ENCODE data around the gene P3H1. TPM values are rescaled to one million over a fixed set of nuclear protein-coding genes. Genes with fewer than 3 reads are reported as not detected.
A peak's percentile ranks its signal among the peaks of the same experiment; 100 is the strongest.

P3H1 gene
- total RNA-seq, 4 donors from 2014 or later: 3.0 to 7.0 (median 5.6) TPM

- TF ChIP-seq CTCF (IDR thresholded peaks at IDR 0.05 in 4 of 5, conservative IDR thresholded peaks at IDR 0.05 in 1 of 5): no peak
- no peak for TF ChIP-seq POLR2A (IDR thresholded peaks at IDR 0.05)
- Histone ChIP-seq H3K36me3 (peaks cover 0 to 5% of the 10 kb centered on the region in 2 donors), H3K9me3 (no peaks in the 10 kb centered on the region), H3K4me1 (peaks cover 32 to 34% of the 10 kb centered on the region in 2 donors), H3K4me3 (peak overlapping the region; percentile 75 to 99 (median 91)), H3K27ac (peak overlapping the region in 2 of 4 donors; percentile 88 to 92), H3K27me3 (no peaks in the 10 kb centered on the region)
- intact Hi-C loops (cut with DNase I; ENCODE audit: low total_unique reads): loop anchor here (5.0 to 10.0 kb wide), 4 partner anchors 83 to 430 kb away; partner anchors contain the start of genes CFAP57, EBNA1BP2, FOXJ3 and PPIH
- in situ Hi-C loops (cut with MboI; ENCODE audit: low sequenced_read_pairs in 4 of 4): loop anchor here in 2 of 4 donors (10.0 to 25.0 kb wide), 3 partner anchors 80 to 428 kb away; partner anchors contain the start of genes FOXJ3 (in 1 of the 2) and YBX1 (in 1 of the 2)
- DNase-seq (no peak), ATAC-seq (no peak)
Measured at GRCh38 chr1:42765269-42765668, 1.6 kb downstream of the P3H1 start.

GRCh38 chr1:42762269-42762668 lies 4.6 kb downstream of the P3H1 start:
- in situ Hi-C loops (cut with MboI; ENCODE audit: low sequenced_read_pairs in 4 of 4) (loop anchor here in 2 of 4 donors (10.0 to 25.0 kb wide), 3 partner anchors 77 to 425 kb away; partner anchors contain the start of genes FOXJ3 (in 1 of the 2) and YBX1 (in 1 of the 2)), intact Hi-C loops (cut with DNase I; ENCODE audit: low total_unique reads) (loop anchor here (10.0 kb wide), 1 partner anchor 427 kb away; the partner anchor contains the start of gene FOXJ3)
- peaks cover 13 to 20% of the 10 kb centered on the region in 2 donors for H3K4me1 ChIP-seq
- H3K36me3 ChIP-seq: peaks cover 0 to 29% of the 10 kb centered on the region in 2 donors
- DNase-seq (no peak), ATAC-seq (no peak)
- TF ChIP-seq CTCF (IDR thresholded peaks at IDR 0.05 in 4 of 5, conservative IDR thresholded peaks at IDR 0.05 in 1 of 5): no peak
- no peak for TF ChIP-seq POLR2A (IDR thresholded peaks at IDR 0.05)
- H3K27me3 ChIP-seq: no peaks in the 10 kb centered on the region
- H3K4me3 ChIP-seq: no peak overlapping the region
- no peak overlapping the region for H3K27ac ChIP-seq
- H3K9me3 ChIP-seq: no peaks in the 10 kb centered on the region

GRCh38 chr1:42761567-42761966 lies 5.3 kb downstream of the P3H1 start:
- TF ChIP-seq CTCF (IDR thresholded peaks at IDR 0.05 in 4 of 5, conservative IDR thresholded peaks at IDR 0.05 in 1 of 5): no peak
- TF ChIP-seq POLR2A (IDR thresholded peaks at IDR 0.05): no peak
- peaks cover 13 to 20% of the 10 kb centered on the region in 2 donors for H3K4me1 ChIP-seq
- H3K4me3 ChIP-seq: no peak overlapping the region
- H3K36me3 ChIP-seq: peaks cover 0 to 36% of the 10 kb centered on the region in 2 donors
- H3K9me3 ChIP-seq: no peaks in the 10 kb centered on the region
- no peaks in the 10 kb centered on the region for H3K27me3 ChIP-seq
- intact Hi-C loops (cut with DNase I; ENCODE audit: low total_unique reads): loop anchor here (10.0 kb wide), 1 partner anchor 427 kb away; the partner anchor contains the start of gene FOXJ3
- DNase-seq (no peak), ATAC-seq (no peak)
- in situ Hi-C loops (cut with MboI; ENCODE audit: low sequenced_read_pairs in 4 of 4): loop anchor here in 2 of 4 donors (10.0 to 25.0 kb wide), 3 partner anchors 77 to 424 kb away; partner anchors contain the start of genes FOXJ3 (in 1 of the 2) and YBX1 (in 1 of the 2)
- H3K27ac ChIP-seq: no peak overlapping the region

- in situ Hi-C loops (cut with MboI; ENCODE audit: low sequenced_read_pairs in 4 of 4) (loop anchor here in 1 of 4 donors (25.0 kb wide), 2 partner anchors 303 to 422 kb away; partner anchors contain the start of gene FOXJ3), intact Hi-C loops (cut with DNase I; ENCODE audit: low total_unique reads) (loop anchor here (5.0 kb wide), 1 partner anchor 182 kb away; no protein-coding TSS in a partner anchor)
- no peaks in the 10 kb centered on the region for H3K27me3 ChIP-seq
- no peak overlapping the region for H3K27ac ChIP-seq
- no peaks in the 10 kb centered on the region for H3K9me3 ChIP-seq
- DNase-seq: no peak
- TF ChIP-seq CTCF (IDR thresholded peaks at IDR 0.05 in 4 of 5, conservative IDR thresholded peaks at IDR 0.05 in 1 of 5): no peak
- TF ChIP-seq POLR2A (IDR thresholded peaks at IDR 0.05): no peak
- H3K36me3 ChIP-seq: peaks cover 0 to 60% of the 10 kb centered on the region in 2 donors
- no peak for ATAC-seq
- H3K4me1 ChIP-seq: no peaks in the 10 kb centered on the region
- no peak overlapping the region for H3K4me3 ChIP-seq
Measured at GRCh38 chr1:42759114-42759513, 7.7 kb downstream of the P3H1 start.

Measured in gastrocnemius medialis (tissue), 4 donors.